Parathyroid adenoma (tissue), 2 donors: ENCODE data around the gene CIAO3.

Source experiments
- H2AFZ ChIP-seq: fragments of 300-600 bp; sonication (generic); one replicate; pipeline ENCODE4 v1.7.0; 2017; ENCODE audit warnings: antibody characterized with exemption, mild to moderate bottlenecking
- H3K27ac ChIP-seq: fragments of 300-600 bp; sonication (generic); one replicate; pipeline ENCODE4 v1.7.0; 2017
- H3K27me3 ChIP-seq: fragments of 300-600 bp; sonication (generic); one replicate; pipeline ENCODE4 v1.7.0; 2017; ENCODE audit warnings: low read length; ENCODE audit not compliant: control insufficient read depth, insufficient read depth
- H3K36me3 ChIP-seq: fragments of 300-600 bp; sonication (generic); one replicate; pipeline ENCODE4 v1.7.0; 2017; ENCODE audit warnings: low read length; ENCODE audit not compliant: control insufficient read depth, insufficient read depth
- H3K4me1 ChIP-seq: fragments of 300-600 bp; sonication (generic); one replicate; pipeline ENCODE4 v1.7.0; 2017; ENCODE audit warnings: control low read depth
- H3K4me2 ChIP-seq: fragments of 300-600 bp; sonication (generic); one replicate; pipeline ENCODE4 v1.7.0; 2017; ENCODE audit warnings: low read length
- H3K4me3 ChIP-seq: fragments of 300-600 bp; sonication (generic); one replicate; pipeline ENCODE4 v1.7.0; 2017; ENCODE audit warnings: low read depth, low read length
- H3K79me2 ChIP-seq: fragments of 300-600 bp; sonication (generic); one replicate; pipeline ENCODE4 v1.7.0; 2017; ENCODE audit warnings: control low read depth
- H3K9ac ChIP-seq: fragments of 300-600 bp; sonication (generic); one replicate; pipeline ENCODE4 v1.7.0; 2017; ENCODE audit warnings: mild to moderate bottlenecking
- H3K9me3 ChIP-seq: fragments of 300-600 bp; sonication (generic); one replicate; pipeline ENCODE4 v1.7.0; 2017; ENCODE audit warnings: low read length; ENCODE audit not compliant: control insufficient read depth
- CTCF ChIP-seq: fragments of 300-600 bp; sonication (generic); IDR thresholded peaks from one replicate; pipeline ENCODE4 v1.7.0; 2017; ENCODE audit warnings: antibody characterized with exemption, mild to moderate bottlenecking
- donor health status: primary hyperparathyroidism.

The CIAO3 gene

DNA sequence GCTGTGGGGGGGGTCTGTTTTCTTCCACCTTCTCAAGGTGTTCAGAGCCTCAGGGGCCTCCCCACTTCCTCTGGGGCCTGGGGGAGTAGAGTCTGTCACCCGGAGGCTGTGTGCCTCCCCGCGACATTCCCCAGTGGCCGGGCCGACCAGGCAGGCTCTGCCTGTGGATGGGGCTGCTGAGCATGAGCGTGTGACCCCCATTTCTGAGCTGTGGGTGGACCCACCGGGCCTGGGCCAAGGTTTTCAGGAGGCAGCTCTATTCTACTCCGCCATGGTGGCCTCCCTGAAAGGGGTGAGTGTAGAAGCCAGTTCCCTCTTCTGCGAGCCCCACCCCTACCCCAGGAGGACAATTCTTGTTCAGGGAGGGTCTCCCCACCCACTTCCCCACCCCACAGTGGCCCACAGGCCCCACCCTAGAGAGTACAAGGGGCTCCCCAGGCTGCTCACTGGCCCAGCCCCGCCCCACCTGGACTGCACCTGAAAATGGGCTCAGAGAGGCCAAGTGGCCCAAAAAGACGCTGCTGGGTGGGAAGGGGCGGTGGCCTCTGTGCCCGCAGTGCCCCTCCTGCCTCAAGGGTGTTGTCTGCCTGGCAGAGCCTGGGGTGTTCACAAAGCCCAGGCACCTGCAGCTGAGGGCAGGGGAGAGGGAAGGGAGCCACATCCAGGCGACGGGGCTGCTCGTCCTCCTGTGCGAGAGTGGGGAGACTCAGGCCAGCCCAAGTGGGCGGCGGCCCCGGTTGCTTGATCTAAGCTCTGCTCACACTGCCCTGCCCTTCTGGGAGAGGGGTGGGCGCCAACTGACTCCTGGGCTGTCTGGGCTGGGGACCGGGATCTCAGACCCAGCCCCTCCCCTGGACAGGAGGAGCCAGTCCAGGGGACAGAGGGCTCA lies 21.1 kb upstream of the CIAO3 start:
- Histone ChIP-seq H3K4me1 (no peaks in the 10 kb centered on the region), H3K27ac (no peak overlapping the region), H3K27me3 (no peaks in the 10 kb centered on the region), H3K79me2 (no peaks in the 10 kb centered on the region), H3K4me3 (no peak overlapping the region), H2AFZ (no peak overlapping the region), H3K9ac (no peak overlapping the region), H3K9me3 (no peaks in the 10 kb centered on the region), H3K36me3 (no peaks in the 10 kb centered on the region), H3K4me2 (no peak overlapping the region)
- TF ChIP-seq CTCF, result no peak

GRCh38 chr16:760545-761343 lies 19.9 kb upstream of the CIAO3 start, which contains the start of gene MSLN:
Gene MSLN (plus strand): TSS chr16:760734. CDS start chr16:762681, 1,947 bp downstream.
- Histone ChIP-seq H3K9me3 (no peaks in the 10 kb centered on the region), H3K4me1 (no peaks in the 10 kb centered on the region), H3K9ac (no peak within 1 kb of the TSS), H3K4me3 (no peak within 1 kb of the TSS), H3K4me2 (no peak within 1 kb of the TSS), H3K27me3 (no peaks in the 10 kb centered on the region), H3K36me3 (no peaks in the 10 kb centered on the region), H3K79me2 (no peaks in the 10 kb centered on the region), H2AFZ (no peak within 1 kb of the TSS), H3K27ac (no peak within 1 kb of the TSS)
- TF ChIP-seq CTCF, result no peak

DNA sequence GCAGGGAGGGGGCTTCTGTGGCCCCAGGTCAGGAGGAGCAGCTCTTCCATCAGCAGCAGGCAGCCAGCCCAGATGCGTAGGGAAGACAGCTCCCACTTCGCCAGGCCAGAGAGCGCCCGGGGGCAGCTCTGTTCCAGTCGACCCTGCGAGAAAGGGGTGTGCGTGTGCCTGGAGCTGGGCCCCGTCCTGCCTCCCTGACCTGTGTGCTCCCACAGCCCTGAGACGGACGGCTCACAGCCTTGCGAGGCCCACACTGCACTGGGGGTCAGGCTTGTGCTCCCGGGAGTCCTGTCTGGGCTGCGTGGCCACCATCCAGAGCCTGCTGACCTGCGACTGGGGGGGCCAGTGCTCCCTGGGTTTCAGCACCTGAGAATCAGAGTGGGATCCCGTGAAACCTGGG lies 19.3 kb upstream of the CIAO3 start:
- no peak overlapping the region for H3K4me2 ChIP-seq
- H2AFZ ChIP-seq, result no peak overlapping the region
- H3K27ac ChIP-seq, result no peak overlapping the region
- H3K27me3 ChIP-seq, result no peaks in the 10 kb centered on the region
- H3K4me1 ChIP-seq, result no peaks in the 10 kb centered on the region
- no peaks in the 10 kb centered on the region for H3K79me2 ChIP-seq
- no peak for TF ChIP-seq CTCF
- no peaks in the 10 kb centered on the region for H3K9me3 ChIP-seq
- H3K36me3 ChIP-seq, result no peaks in the 10 kb centered on the region
- H3K9ac ChIP-seq, result no peak overlapping the region
- no peak overlapping the region for H3K4me3 ChIP-seq

DNA sequence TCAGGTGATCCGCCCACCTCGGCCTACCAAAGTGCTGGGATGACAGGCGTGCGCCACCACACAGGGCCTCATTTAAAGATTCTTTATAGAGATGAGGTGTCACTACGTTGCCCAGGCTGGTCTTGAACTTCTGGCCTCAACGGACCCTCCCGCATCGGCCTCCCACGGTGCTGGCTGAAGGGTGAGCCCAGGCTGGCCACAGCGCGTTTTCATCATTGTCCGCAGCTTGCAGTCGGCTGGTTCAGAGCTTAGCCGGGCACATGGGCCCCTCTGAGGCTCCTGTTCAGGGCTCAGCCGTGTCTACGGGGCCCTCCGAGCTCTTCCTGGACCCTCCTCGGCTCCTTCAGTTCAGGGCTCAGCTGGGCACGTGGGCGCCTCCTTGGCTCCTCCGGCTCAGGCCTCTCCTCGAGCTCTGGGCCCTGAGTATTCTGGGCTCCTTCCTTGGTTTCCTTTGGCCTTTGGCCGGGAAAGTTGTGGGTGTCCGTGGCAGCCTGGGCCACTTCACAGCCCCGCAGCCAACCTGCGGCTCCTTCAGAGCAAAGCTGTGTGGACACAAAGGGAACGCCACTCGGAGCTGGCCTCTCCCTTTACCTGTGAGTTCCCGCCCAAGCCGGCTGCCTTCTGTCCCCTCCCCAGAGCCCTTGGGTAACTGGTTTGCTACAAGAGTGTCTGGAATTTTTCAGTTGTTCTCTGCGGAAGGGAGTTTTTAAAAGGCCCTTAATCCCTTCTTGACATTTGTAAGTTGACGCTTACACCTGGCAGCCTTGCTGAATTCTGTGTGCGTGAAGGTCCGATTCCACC lies 18.5 kb upstream of the CIAO3 start:
- H3K4me3 ChIP-seq, result no peak overlapping the region
- no peaks in the 10 kb centered on the region for H3K27me3 ChIP-seq
- no peak overlapping the region for H2AFZ ChIP-seq
- no peak for TF ChIP-seq CTCF
- no peaks in the 10 kb centered on the region for H3K79me2 ChIP-seq
- H3K27ac ChIP-seq, result no peak overlapping the region
- H3K36me3 ChIP-seq, result no peaks in the 10 kb centered on the region
- no peaks in the 10 kb centered on the region for H3K4me1 ChIP-seq
- no peaks in the 10 kb centered on the region for H3K9me3 ChIP-seq
- H3K4me2 ChIP-seq, result no peak overlapping the region
- H3K9ac ChIP-seq, result no peak overlapping the region
